Trophoblast cell (in vitro differentiated cells and primary cell): Measurements from ENCODE around the gene AIDA.

Experiments
- DNase-seq, 2 donors: peaks; one replicate each; pipeline ENCODE4 v3.0.0-alpha.2; 2016
- H2AFZ ChIP-seq: 2 replicates; pipeline ENCODE4 v1.6.1; 2013; ENCODE audit warnings: low read length, moderate library complexity, mild to moderate bottlenecking; ENCODE audit not compliant: insufficient read depth, poor library complexity
- H2AK5ac ChIP-seq: 2 replicates; pipeline ENCODE4 v1.6.1; 2013; ENCODE audit warnings: mild to moderate bottlenecking, low read length
- H2BK120ac ChIP-seq: 2 replicates; pipeline ENCODE4 v1.6.1; 2013; ENCODE audit warnings: low read length, mild to moderate bottlenecking, moderate library complexity; ENCODE audit not compliant: insufficient read depth, poor library complexity
- H2BK12ac ChIP-seq: 2 replicates; pipeline ENCODE4 v1.6.1; 2013; ENCODE audit warnings: mild to moderate bottlenecking, low read length, moderate library complexity
- H2BK5ac ChIP-seq: 2 replicates; pipeline ENCODE4 v1.6.1; 2013; ENCODE audit warnings: low read length, low read depth, moderate library complexity, mild to moderate bottlenecking; ENCODE audit not compliant: poor library complexity
- H3K14ac ChIP-seq: 2 replicates; pipeline ENCODE4 v1.6.1; 2013; ENCODE audit warnings: mild to moderate bottlenecking, low read length
- H3K18ac ChIP-seq: 2 replicates; pipeline ENCODE4 v1.6.1; 2013; ENCODE audit warnings: mild to moderate bottlenecking, low read length
- H3K23ac ChIP-seq: 2 replicates; pipeline ENCODE4 v1.6.1; 2013; ENCODE audit warnings: low read length
- H3K27ac ChIP-seq: 2 replicates; pipeline ENCODE4 v1.5.1; 2013; ENCODE audit warnings: low read depth, mild to moderate bottlenecking, inconsistent platforms, low read length, moderate library complexity
- H3K27me3 ChIP-seq: 2 replicates; pipeline ENCODE4 v1.6.1; 2013; ENCODE audit warnings: inconsistent platforms, mild to moderate bottlenecking, low read length, moderate library complexity; ENCODE audit not compliant: insufficient read depth
- H3K36me3 ChIP-seq, 2 experiments: 1 replicate in 1 of 2; 2 replicates in 1 of 2; pipeline ENCODE4 v1.6.1; 2013; ENCODE audit warnings: low read length in 2 of 2, mild to moderate bottlenecking in 2 of 2, moderate library complexity in 1 of 2; ENCODE audit not compliant: insufficient read depth in 2 of 2, control insufficient read depth in 1 of 2
- H3K4ac ChIP-seq: 2 replicates; pipeline ENCODE4 v1.6.1; 2013; ENCODE audit warnings: low read depth, mild to moderate bottlenecking, low read length, moderate library complexity
- H3K4me1 ChIP-seq, 2 experiments: 1 replicate in 1 of 2; 2 replicates in 1 of 2; pipeline ENCODE4 v1.6.1; 2013; ENCODE audit warnings: low read length in 2 of 2, mild to moderate bottlenecking in 2 of 2, moderate library complexity in 1 of 2; ENCODE audit not compliant: insufficient read depth in 2 of 2, control insufficient read depth in 1 of 2
- H3K4me2 ChIP-seq: 2 replicates; pipeline ENCODE4 v1.6.1; 2013; ENCODE audit warnings: inconsistent platforms, mild to moderate bottlenecking, low read length, moderate library complexity
- H3K4me3 ChIP-seq: 2 replicates; pipeline ENCODE4 v1.5.1; 2013; ENCODE audit warnings: mild to moderate bottlenecking, low read depth, low read length, inconsistent platforms
- H3K79me1 ChIP-seq: one replicate; pipeline ENCODE4 v1.6.1; 2013; ENCODE audit warnings: low read length
- H3K79me2 ChIP-seq: 2 replicates; pipeline ENCODE4 v1.6.1; 2013; ENCODE audit warnings: low read length, mild to moderate bottlenecking; ENCODE audit not compliant: control insufficient read depth, insufficient read depth, poor library complexity
- H3K9ac ChIP-seq: 2 replicates; pipeline ENCODE4 v1.6.1; 2013; ENCODE audit warnings: mild to moderate bottlenecking, low read length
- H3K9me3 ChIP-seq: 2 replicates; pipeline ENCODE4 v1.6.1; 2013; ENCODE audit warnings: low read depth, mild to moderate bottlenecking, control low read depth, inconsistent platforms, low read length; ENCODE audit not compliant: insufficient read depth
- H4K12ac ChIP-seq: 2 replicates; pipeline ENCODE4 v1.6.1; 2013; ENCODE audit warnings: low read depth, mild to moderate bottlenecking, low read length, moderate library complexity
- H4K8ac ChIP-seq: 2 replicates; pipeline ENCODE4 v1.6.1; 2013; ENCODE audit warnings: low read depth, mild to moderate bottlenecking, low read length, moderate library complexity
- H4K91ac ChIP-seq: one replicate; pipeline ENCODE4 v1.6.1; 2013; ENCODE audit warnings: low read depth, mild to moderate bottlenecking, low read length, moderate library complexity
- WGBS: extraction: QIAGEN DNeasy Blood & Tissue Kit; methylation state at CpG from one replicate; pipeline ENCODE4 v1.1.7; 2013; ENCODE audit warnings: missing lambda C conversion rate; ENCODE audit not compliant: insufficient read length, insufficient coverage; ENCODE audit errors: extremely low coverage; 5-methylcytosine and 5-hydroxymethylcytosine counted together

Gene AIDA

DNA sequence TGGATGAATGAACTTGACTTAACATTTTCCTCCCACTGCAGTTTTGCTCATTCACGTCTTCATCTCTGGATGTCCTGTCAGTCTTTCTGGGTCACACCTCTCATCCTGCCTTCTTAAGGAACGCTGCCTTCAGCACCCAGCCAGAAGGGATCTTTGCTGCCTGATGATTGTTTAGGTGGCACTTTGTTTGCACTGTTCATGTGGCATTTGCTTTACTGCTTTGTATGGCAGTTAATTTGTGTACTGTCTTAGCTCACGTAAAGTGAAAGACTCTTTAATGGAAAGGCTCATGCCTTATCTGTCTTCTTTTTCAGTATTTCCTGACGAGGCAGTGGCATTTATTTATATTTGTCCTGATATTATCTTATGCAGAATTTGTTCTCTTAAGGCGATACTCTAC, 89.5 kb downstream of the AIDA start:
- no peak overlapping the region for H4K8ac ChIP-seq
- peaks cover 0 to 7% of the 10 kb centered on the region in 2 experiments for H3K36me3 ChIP-seq
- no peak overlapping the region for H2AK5ac ChIP-seq
- no peaks in the 10 kb centered on the region for H3K27me3 ChIP-seq
- DNase-seq: no peak
- H2BK120ac ChIP-seq: no peak overlapping the region
- H3K9me3 ChIP-seq: no peaks in the 10 kb centered on the region
- H2BK5ac ChIP-seq: no peak overlapping the region
- H2BK12ac ChIP-seq: no peak overlapping the region
- H4K91ac ChIP-seq: no peak overlapping the region
- no peak overlapping the region for H3K14ac ChIP-seq
- WGBS: no CpG with 5 or more reads among the region's 5 CpGs
- no peak overlapping the region for H3K4me3 ChIP-seq
- H3K23ac ChIP-seq: no peak overlapping the region
- peaks cover 0 to 5% of the 10 kb centered on the region in 2 experiments for H3K4me1 ChIP-seq
- no peak overlapping the region for H2AFZ ChIP-seq
- peaks cover 3% of the 10 kb centered on the region for H3K79me2 ChIP-seq
- no peak overlapping the region for H3K27ac ChIP-seq
- H3K4me2 ChIP-seq: no peak overlapping the region
- peaks cover 3% of the 10 kb centered on the region for H3K79me1 ChIP-seq
- H3K9ac ChIP-seq: no peak overlapping the region
- H3K18ac ChIP-seq: no peak overlapping the region
- H4K12ac ChIP-seq: no peak overlapping the region
- H3K4ac ChIP-seq: no peak overlapping the region

DNA sequence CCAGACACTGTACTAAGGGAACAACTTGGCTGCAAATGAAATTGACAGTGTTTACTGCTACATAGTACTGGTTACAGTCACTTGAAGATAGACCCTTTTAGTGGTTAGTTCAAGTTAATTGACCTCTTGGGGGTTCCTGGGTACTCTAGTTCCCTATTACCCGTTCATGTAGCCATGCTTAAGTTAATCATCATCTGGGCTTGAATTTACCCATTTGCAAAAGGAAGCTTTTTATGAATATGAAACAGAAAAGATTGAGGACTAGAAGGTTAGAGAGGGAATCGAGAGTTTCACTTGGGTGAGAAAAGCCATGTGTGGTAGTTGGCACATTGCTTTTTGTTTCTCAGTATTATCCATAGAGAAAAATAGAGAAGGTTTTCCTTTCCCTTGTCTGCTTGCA, 91.7 kb downstream of the AIDA start:
- Histone ChIP-seq H3K4me3 (no peak overlapping the region), H3K79me1 (peaks cover 7% of the 10 kb centered on the region), H4K91ac (no peak overlapping the region), H4K8ac (no peak overlapping the region), H3K79me2 (peaks cover 3% of the 10 kb centered on the region), H3K14ac (no peak overlapping the region), H3K27me3 (no peaks in the 10 kb centered on the region), H3K4ac (no peak overlapping the region), H2BK5ac (no peak overlapping the region), H3K27ac (no peak overlapping the region), H2BK120ac (no peak overlapping the region), H3K9me3 (no peaks in the 10 kb centered on the region), H4K12ac (no peak overlapping the region), H3K4me1 (peaks cover 0 to 9% of the 10 kb centered on the region in 2 experiments), H3K9ac (no peak overlapping the region), H3K23ac (no peak overlapping the region), H2BK12ac (no peak overlapping the region), H2AFZ (no peak overlapping the region), H2AK5ac (no peak overlapping the region), H3K36me3 (no peaks in the 10 kb centered on the region), H3K18ac (no peak overlapping the region), H3K4me2 (no peak overlapping the region)
- no peak for DNase-seq
- no CpG with 5 or more reads among the region's 2 CpGs for WGBS

DNA sequence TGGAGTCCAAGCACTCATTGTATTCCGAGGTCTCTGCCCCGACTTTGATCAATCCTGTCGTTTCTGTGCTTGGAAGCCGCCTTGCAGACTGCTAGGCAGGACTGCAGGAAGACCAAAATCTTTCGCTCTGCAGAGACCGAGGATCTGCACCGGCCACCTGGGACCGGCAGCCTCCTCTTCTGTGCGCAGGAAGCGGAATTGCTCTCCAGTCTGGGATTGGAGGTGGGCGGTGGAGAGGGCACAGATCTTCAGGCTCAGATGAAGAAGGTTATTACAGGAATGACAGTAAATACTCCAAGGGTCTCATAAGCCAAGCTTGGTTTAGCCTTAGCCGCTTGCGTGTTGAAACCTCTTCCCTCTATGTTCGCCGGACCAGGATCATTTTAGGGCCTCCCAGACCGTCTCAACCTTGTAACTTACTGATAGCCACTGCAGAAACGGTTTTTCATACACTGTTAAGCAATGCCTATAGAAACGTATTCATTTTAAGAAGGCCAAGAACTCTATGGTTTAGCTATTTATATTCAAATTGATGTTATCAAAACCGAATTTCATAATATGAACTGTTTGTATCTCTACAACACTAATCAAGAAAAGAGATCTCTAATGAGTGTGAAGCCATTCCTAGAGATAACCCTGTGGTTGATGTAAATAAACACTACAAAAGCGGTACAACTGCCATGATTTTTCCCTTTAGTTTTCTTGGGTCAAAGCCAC, 93.3 kb downstream of the AIDA start:
- no peaks in the 10 kb centered on the region for H3K36me3 ChIP-seq
- peak overlapping the region; percentile 96 for H3K4me3 ChIP-seq
- peaks cover 3% of the 10 kb centered on the region for H3K79me2 ChIP-seq
- no peak overlapping the region for H4K12ac ChIP-seq
- H4K8ac ChIP-seq: no peak overlapping the region
- H3K4ac ChIP-seq: no peak overlapping the region
- H3K4me2 ChIP-seq: peak overlapping the region; percentile 97
- peak overlapping the region; percentile 30 for H2AFZ ChIP-seq
- H3K27ac ChIP-seq: no peak overlapping the region
- no peak overlapping the region for H3K18ac ChIP-seq
- no peak overlapping the region for H3K23ac ChIP-seq
- no peak overlapping the region for H2BK5ac ChIP-seq
- H3K79me1 ChIP-seq: peaks cover 7% of the 10 kb centered on the region
- H3K27me3 ChIP-seq: no peaks in the 10 kb centered on the region
- H2AK5ac ChIP-seq: no peak overlapping the region
- H3K4me1 ChIP-seq: peaks cover 0 to 9% of the 10 kb centered on the region in 2 experiments
- DNase-seq: peak in 1 of 2 donors; percentile 39
- H4K91ac ChIP-seq: no peak overlapping the region
- H2BK12ac ChIP-seq: no peak overlapping the region
- H3K14ac ChIP-seq: no peak overlapping the region
- peak overlapping the region; percentile 79 for H3K9ac ChIP-seq
- no peak overlapping the region for H2BK120ac ChIP-seq
- no CpG with 5 or more reads among the region's 20 CpGs for WGBS
- H3K9me3 ChIP-seq: no peaks in the 10 kb centered on the region
